SK-N-SH treated with all-trans-retinoic acid at 6 μM for 48 hours (cell line): ENCODE results near the gene SRSF4.
"Not testable (repeated sequence)": the region's sequence is repeated elsewhere in the genome, so short reads cannot be mapped to it uniquely, and the experiment has no call there.

Experiments used
- ATAC-seq: fragments of 200-7000 bp; cut with Tn5 transposase; 3 replicates; pipeline ENCODE4 v1.9.1; 2020; ENCODE audit warnings: mild to moderate bottlenecking, moderate library complexity
- ARNTL ChIP-seq: fragments of 450-650 bp; formaldehyde crosslinking; IDR thresholded peaks from 2 replicates; pipeline ENCODE4 v1.5.0; 2020; ENCODE audit warnings: low read depth, mild to moderate bottlenecking, moderate library complexity, borderline replicate concordance
- BACH2 ChIP-seq: fragments of 250-450 bp; sonication (Bioruptor Pico); IDR thresholded peaks from 2 replicates; pipeline ENCODE4 v1.9.0; 2021; ENCODE audit warnings: mild to moderate bottlenecking, borderline replicate concordance
- CSDC2 ChIP-seq: fragments of 250-450 bp; sonication (Bioruptor Pico); IDR thresholded peaks from 2 replicates; pipeline ENCODE4 v1.5.0; 2020; ENCODE audit warnings: mild to moderate bottlenecking, moderate library complexity
- ESRRG ChIP-seq: fragments of 250-450 bp; sonication (Bioruptor Pico); IDR thresholded peaks from 2 replicates; pipeline ENCODE4 v1.6.1; 2021; ENCODE audit warnings: mild to moderate bottlenecking
- GLIS3 ChIP-seq: fragments of 250-450 bp; sonication (Bioruptor Pico); IDR thresholded peaks from 2 replicates; pipeline ENCODE4 v1.5.0; 2020; ENCODE audit warnings: mild to moderate bottlenecking, moderate library complexity
- ISL1 ChIP-seq: fragments of 250-450 bp; sonication (Bioruptor Pico); IDR thresholded peaks from 2 replicates; pipeline ENCODE4 v2.1.2; 2022; ENCODE audit warnings: mild to moderate bottlenecking, moderate library complexity
- OSR1 ChIP-seq: fragments of 250-450 bp; sonication (Bioruptor Pico); IDR thresholded peaks from 2 replicates; pipeline ENCODE4 v1.8.0; 2022; ENCODE audit warnings: moderate library complexity, mild to moderate bottlenecking, inconsistent platforms
- POU6F1 ChIP-seq: fragments of 250-450 bp; sonication (Bioruptor Pico); IDR thresholded peaks from 2 replicates; pipeline ENCODE4 v1.8.0; 2021; ENCODE audit warnings: low read depth, mild to moderate bottlenecking, moderate library complexity, borderline replicate concordance
- PPARA ChIP-seq: fragments of 250-450 bp; sonication (Bioruptor Pico); IDR thresholded peaks from 2 replicates; pipeline ENCODE4 v1.5.0; 2020; ENCODE audit warnings: mild to moderate bottlenecking, borderline replicate concordance
- SNAI2 ChIP-seq: fragments of 250-450 bp; sonication (Bioruptor Pico); IDR thresholded peaks from 2 replicates; pipeline ENCODE4 v1.5.0; 2020; ENCODE audit warnings: mild to moderate bottlenecking, moderate library complexity
- TCF4 ChIP-seq: fragments of 250-450 bp; sonication (Bioruptor Pico); IDR thresholded peaks from 2 replicates; pipeline ENCODE4 v1.8.0; 2021; ENCODE audit warnings: mild to moderate bottlenecking, moderate library complexity, borderline replicate concordance
- TOX ChIP-seq: fragments of 250-450 bp; sonication (Bioruptor Pico); IDR thresholded peaks from 2 replicates; pipeline ENCODE4 v1.8.0; 2021; ENCODE audit warnings: mild to moderate bottlenecking, moderate library complexity, borderline replicate concordance
- ZFP3 ChIP-seq: fragments of 250-450 bp; sonication (Bioruptor Pico); IDR thresholded peaks from 2 replicates; pipeline ENCODE4 v1.5.0; 2020; ENCODE audit warnings: mild to moderate bottlenecking, moderate library complexity
- ZFP30 ChIP-seq: fragments of 450-650 bp; formaldehyde crosslinking; IDR thresholded peaks from 2 replicates; pipeline ENCODE4 v1.5.0; 2022; ENCODE audit warnings: mild to moderate bottlenecking, moderate library complexity
- ZNF565 ChIP-seq: fragments of 450-650 bp; formaldehyde crosslinking; conservative IDR thresholded peaks from 2 replicates; pipeline ENCODE4 v1.5.0; 2020; ENCODE audit warnings: low read depth, mild to moderate bottlenecking, moderate library complexity
- ZNF70 ChIP-seq: fragments of 450-650 bp; formaldehyde crosslinking; IDR thresholded peaks from 2 replicates; pipeline ENCODE4 v1.5.0; 2020; ENCODE audit warnings: mild to moderate bottlenecking, moderate library complexity
- ZNF8 ChIP-seq: fragments of 450-650 bp; formaldehyde crosslinking; IDR thresholded peaks from 2 replicates; pipeline ENCODE4 v1.5.0; 2020; ENCODE audit warnings: mild to moderate bottlenecking, moderate library complexity
- TF ChIP-seq, protein P1 (sequence below): fragments of 250-450 bp; sonication (Bioruptor Pico); IDR thresholded peaks from 2 replicates; pipeline ENCODE4 v1.8.0; 2020; ENCODE audit warnings: mild to moderate bottlenecking, moderate library complexity, borderline replicate concordance
- TF ChIP-seq, protein P2 (sequence below): fragments of 250-450 bp; sonication (Bioruptor Pico); IDR thresholded peaks from 2 replicates; pipeline ENCODE4 v1.5.1; 2020; ENCODE audit warnings: low read depth, mild to moderate bottlenecking, moderate library complexity
- TF ChIP-seq, protein P3 (sequence below): fragments of 250-450 bp; sonication (Bioruptor Pico); IDR thresholded peaks from 2 replicates; pipeline ENCODE4 v1.5.1; 2021; ENCODE audit warnings: mild to moderate bottlenecking, moderate library complexity

The SRSF4 gene

DNA sequence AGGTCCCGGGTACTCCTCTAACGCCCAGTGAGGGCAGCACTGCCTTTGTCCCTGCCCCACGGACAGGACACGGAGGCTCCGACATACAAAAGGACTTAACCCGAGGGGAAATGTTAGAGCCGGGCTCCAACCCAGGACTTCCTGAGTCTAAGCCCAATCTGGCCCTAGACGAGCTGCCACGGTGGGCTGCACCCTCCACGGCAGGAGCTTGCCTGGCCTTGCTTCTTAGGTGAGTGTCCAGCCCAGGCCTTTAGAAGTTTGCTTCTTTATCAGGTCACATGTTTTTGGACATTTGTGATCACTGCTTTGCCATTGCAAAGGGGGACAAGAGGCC is 47.0 kb downstream of the SRSF4 start:
- TF ChIP-seq, protein P1, sequence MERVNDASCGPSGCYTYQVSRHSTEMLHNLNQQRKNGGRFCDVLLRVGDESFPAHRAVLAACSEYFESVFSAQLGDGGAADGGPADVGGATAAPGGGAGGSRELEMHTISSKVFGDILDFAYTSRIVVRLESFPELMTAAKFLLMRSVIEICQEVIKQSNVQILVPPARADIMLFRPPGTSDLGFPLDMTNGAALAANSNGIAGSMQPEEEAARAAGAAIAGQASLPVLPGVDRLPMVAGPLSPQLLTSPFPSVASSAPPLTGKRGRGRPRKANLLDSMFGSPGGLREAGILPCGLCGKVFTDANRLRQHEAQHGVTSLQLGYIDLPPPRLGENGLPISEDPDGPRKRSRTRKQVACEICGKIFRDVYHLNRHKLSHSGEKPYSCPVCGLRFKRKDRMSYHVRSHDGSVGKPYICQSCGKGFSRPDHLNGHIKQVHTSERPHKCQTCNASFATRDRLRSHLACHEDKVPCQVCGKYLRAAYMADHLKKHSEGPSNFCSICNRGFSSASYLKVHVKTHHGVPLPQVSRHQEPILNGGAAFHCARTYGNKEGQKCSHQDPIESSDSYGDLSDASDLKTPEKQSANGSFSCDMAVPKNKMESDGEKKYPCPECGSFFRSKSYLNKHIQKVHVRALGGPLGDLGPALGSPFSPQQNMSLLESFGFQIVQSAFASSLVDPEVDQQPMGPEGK (CRISPR knock-in tag) = no peak
- TF ChIP-seq BACH2 (no peak), PPARA (CRISPR knock-in tag) (no peak), ISL1 (CRISPR knock-in tag) (no peak), ARNTL (CRISPR knock-in tag) (no peak), OSR1 (CRISPR knock-in tag) (no peak), ZFP30 (CRISPR knock-in tag) (no peak), GLIS3 (CRISPR knock-in tag) (no peak), POU6F1 (CRISPR knock-in tag) (no peak), TCF4 (no peak), SNAI2 (CRISPR knock-in tag) (no peak), ZNF8 (CRISPR knock-in tag) (no peak)
- TF ChIP-seq, protein P2, sequence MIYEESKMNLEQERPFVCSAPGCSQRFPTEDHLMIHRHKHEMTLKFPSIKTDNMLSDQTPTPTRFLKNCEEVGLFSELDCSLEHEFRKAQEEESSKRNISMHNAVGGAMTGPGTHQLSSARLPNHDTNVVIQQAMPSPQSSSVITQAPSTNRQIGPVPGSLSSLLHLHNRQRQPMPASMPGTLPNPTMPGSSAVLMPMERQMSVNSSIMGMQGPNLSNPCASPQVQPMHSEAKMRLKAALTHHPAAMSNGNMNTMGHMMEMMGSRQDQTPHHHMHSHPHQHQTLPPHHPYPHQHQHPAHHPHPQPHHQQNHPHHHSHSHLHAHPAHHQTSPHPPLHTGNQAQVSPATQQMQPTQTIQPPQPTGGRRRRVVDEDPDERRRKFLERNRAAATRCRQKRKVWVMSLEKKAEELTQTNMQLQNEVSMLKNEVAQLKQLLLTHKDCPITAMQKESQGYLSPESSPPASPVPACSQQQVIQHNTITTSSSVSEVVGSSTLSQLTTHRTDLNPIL (CRISPR knock-in tag) = no peak
- TF ChIP-seq, protein P3, sequence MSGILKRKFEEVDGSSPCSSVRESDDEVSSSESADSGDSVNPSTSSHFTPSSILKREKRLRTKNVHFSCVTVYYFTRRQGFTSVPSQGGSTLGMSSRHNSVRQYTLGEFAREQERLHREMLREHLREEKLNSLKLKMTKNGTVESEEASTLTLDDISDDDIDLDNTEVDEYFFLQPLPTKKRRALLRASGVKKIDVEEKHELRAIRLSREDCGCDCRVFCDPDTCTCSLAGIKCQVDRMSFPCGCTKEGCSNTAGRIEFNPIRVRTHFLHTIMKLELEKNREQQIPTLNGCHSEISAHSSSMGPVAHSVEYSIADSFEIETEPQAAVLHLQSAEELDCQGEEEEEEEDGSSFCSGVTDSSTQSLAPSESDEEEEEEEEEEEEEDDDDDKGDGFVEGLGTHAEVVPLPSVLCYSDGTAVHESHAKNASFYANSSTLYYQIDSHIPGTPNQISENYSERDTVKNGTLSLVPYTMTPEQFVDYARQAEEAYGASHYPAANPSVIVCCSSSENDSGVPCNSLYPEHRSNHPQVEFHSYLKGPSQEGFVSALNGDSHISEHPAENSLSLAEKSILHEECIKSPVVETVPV = no peak
- ATAC-seq = no peak

DNA sequence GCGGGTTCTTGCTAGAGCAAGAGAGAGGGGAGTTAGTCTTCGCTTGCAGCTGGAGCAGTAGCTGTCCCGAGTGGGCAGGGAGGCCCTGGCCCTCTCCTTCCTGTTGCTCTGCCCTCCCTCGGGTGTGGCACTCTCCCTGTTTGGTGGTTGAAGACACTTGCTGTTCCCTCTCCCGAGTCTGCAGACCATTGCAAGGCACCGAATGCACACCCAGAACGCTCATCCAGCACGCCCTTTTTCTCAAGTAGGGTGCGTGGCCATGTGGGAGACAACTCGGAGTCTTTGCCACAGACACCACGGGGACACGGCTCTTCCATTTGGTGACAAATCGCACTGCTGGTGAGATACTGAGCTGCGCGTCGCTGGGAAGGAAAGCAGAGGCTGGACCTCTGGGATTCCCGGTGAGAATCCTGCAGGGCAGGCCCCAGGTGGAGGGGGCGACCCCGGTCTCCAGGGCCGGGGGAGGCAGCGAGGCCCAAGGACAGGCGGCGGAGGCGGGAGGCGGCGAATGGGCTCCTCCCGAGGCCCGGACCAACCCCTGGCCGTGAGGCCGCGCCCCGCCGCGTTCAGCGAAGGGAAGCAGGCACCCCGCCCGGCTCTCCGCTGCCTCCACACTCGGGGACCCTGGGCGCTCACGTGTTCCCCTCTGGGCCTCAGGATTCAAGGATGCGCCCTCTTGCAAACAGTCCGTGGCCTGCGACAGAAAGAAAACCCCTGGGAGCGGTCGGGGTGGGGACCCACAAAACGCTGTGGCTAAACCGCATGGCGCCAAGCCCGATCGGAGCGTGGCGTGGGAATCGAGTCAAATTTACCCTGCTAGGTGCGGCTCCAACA is 47.6 kb downstream of the SRSF4 start:
- ATAC-seq = peak; percentile 12; the same call in 2 of the 3 replicates

GRCh38 chr1:29131056-29131455 is 50.6 kb downstream of the SRSF4 start:
- ATAC-seq = not testable (repeated sequence)

More for the DNA sequence above, 47.6 kb downstream of the SRSF4 start:
- TF ChIP-seq ZNF565 (CRISPR knock-in tag) = no peak
- TF ChIP-seq ZNF70 (CRISPR knock-in tag) = no peak
- TF ChIP-seq ESRRG (CRISPR knock-in tag) = no peak
- TF ChIP-seq TOX (CRISPR knock-in tag) = no peak
- no peak for TF ChIP-seq ZFP3 (CRISPR knock-in tag)

GRCh38 chr1:29129916-29130315 is 51.8 kb downstream of the SRSF4 start:
- TF ChIP-seq OSR1 (CRISPR knock-in tag) (no peak), SNAI2 (CRISPR knock-in tag) (no peak), POU6F1 (CRISPR knock-in tag) (no peak), ZFP30 (CRISPR knock-in tag) (no peak), GLIS3 (CRISPR knock-in tag) (no peak), BACH2 (no peak), CSDC2 (CRISPR knock-in tag) (no peak)
- TF ChIP-seq, protein P3 = no peak
- ATAC-seq = no peak
